Retinal pigment epithelial cell (primary cell): ENCODE results near the gene AFF3.

Experiments used
- DNase-seq: peaks from one replicate; pipeline ENCODE4 v3.0.0-alpha.2; 2010; ENCODE audit warnings: low read depth
- H3K4me3 ChIP-seq: 2 replicates; pipeline ENCODE4 v1.5.1; 2011; ENCODE audit warnings: mild to moderate bottlenecking, low read length, control low read depth, moderate library complexity
- TF ChIP-seq, protein P1 (sequence below): conservative IDR thresholded peaks from 2 replicates; pipeline ENCODE4 v1.5.1; 2011; ENCODE audit warnings: low read depth, low read length, control low read depth, inconsistent platforms

Gene AFF3

GRCh38 chr2:99715956-99716355 lies 426.4 kb downstream of the AFF3 start:
- no peak for DNase-seq
- no peak overlapping the region for H3K4me3 ChIP-seq
- TF ChIP-seq, protein P1, sequence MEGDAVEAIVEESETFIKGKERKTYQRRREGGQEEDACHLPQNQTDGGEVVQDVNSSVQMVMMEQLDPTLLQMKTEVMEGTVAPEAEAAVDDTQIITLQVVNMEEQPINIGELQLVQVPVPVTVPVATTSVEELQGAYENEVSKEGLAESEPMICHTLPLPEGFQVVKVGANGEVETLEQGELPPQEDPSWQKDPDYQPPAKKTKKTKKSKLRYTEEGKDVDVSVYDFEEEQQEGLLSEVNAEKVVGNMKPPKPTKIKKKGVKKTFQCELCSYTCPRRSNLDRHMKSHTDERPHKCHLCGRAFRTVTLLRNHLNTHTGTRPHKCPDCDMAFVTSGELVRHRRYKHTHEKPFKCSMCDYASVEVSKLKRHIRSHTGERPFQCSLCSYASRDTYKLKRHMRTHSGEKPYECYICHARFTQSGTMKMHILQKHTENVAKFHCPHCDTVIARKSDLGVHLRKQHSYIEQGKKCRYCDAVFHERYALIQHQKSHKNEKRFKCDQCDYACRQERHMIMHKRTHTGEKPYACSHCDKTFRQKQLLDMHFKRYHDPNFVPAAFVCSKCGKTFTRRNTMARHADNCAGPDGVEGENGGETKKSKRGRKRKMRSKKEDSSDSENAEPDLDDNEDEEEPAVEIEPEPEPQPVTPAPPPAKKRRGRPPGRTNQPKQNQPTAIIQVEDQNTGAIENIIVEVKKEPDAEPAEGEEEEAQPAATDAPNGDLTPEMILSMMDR = no peak

DNA sequence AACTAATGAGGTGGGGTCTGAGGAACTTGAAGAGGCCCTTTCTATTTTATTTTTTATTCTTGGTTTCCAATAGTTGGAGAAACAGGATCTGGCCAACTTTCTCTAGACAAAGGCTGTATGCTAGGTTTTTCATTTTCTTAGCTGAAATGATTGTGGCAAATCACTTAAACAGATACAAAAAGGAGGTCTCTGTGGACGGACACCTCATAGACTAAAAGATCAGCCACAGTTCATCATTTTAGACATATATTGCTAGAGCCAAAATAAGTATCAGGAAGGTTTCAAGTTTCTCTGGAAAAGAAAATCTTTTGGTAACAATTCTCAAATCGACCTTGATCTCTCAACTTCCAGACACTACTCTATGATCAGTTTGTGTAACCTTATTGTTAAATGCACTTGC lies 428.0 kb downstream of the AFF3 start:
- TF ChIP-seq, protein P1 = no peak
- H3K4me3 ChIP-seq = no peak overlapping the region
- DNase-seq = no peak

- DNase-seq = peak; percentile 94
Observed at GRCh38 chr2:99711144-99711543, 431.2 kb downstream of the AFF3 start.

DNA sequence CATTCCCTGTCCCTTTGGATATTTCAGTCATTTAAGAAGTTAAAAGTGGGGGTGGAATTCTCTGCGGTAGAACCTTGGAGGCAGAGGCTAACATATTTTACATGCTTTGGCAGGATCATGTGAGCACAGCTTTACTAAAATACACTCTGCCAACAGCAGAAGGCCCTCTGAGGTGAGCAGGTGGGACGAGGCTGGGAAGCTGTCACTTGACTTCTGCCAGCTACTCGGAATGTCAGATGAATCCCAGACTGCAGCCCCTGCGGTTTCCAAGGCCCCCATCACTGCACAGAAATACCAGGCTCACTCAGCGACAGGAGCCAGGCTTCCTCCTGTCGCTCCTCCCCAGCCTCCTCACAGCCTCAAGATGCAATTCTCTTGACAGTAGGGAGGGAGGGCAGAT lies 431.7 kb downstream of the AFF3 start:
- peak; percentile 86 for DNase-seq
- TF ChIP-seq, protein P1 = no peak

More at GRCh38 chr2:99711144-99711543, 431.2 kb downstream of the AFF3 start:
- peak overlapping the region; percentile 22 for H3K4me3 ChIP-seq
- TF ChIP-seq, protein P1 = no peak

DNA sequence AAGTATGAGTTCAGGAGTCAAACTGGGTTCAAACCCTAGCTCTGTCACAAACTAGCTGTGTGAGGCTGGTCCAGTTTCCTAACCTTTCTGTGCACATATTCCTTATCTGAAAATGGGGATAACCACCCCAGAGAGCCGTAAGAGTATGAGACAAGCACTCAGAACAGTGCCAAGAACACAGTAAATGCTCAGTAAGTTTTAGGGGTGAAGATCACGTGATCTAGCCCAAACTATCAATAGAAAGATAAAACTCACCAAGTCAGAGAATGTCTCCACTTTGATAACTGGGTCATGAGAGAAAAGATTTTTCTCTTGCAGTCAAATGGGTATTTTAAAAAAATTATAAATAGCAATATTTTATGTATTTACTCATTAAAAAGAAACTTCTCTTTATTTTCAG lies 433.2 kb downstream of the AFF3 start:
- H3K4me3 ChIP-seq = no peak overlapping the region
- DNase-seq = no peak
- TF ChIP-seq, protein P1 = no peak

More for the DNA sequence above, 431.7 kb downstream of the AFF3 start:
- H3K4me3 ChIP-seq = peak overlapping the region; percentile 22

- TF ChIP-seq, protein P1 = no peak
- DNase-seq = no peak
- no peak overlapping the region for H3K4me3 ChIP-seq
Observed at GRCh38 chr2:99708231-99708630, 434.2 kb downstream of the AFF3 start.

GRCh38 chr2:99707592-99707991 lies 434.8 kb downstream of the AFF3 start:
- no peak for DNase-seq

More at GRCh38 chr2:99707592-99707991, 434.8 kb downstream of the AFF3 start:
- H3K4me3 ChIP-seq = peak overlapping the region; percentile 51
- TF ChIP-seq, protein P1 = no peak
